ENCODE results near the gene PDE1A.

PDE1A gene

DNA sequence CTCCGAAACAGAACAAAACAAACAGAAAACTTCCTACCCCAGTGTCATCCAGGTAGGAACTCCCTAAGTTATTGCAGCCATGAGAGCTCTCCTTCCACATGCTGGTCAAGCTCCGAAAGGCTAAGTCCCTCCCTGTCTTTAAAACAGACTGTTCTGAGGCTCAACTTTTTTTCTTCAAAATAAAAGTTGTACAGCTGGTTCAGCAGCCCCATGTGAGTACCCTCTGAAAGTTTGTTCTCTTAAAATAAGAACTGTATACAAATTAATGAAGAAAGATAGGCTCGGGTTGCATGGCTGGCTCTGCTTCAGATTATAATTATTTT, at the start of gene PDE1A:
TSS of gene PDE1A (minus strand) at position 119 of the 323 bp plus-strand sequence.
- DNase-seq (ENCODE audit: low read depth): no peak

DNA sequence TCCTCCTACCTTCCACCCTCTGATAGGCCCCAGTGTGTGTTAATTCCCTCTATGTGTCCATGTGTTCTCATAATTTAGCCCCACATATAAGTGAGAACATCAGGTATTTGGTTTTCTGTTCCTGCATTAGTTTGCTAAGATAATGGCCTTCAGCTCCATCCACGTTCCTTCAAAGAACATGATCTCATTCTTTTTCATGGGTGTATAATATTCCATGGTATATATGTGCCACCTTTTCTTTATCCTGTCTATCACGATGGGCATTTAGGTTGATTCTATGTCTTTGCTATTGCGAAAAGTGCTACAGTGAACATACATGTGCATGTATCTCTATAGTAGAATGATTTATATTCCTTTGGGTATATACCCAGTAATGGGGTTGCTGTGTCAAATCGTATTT, 46.8 kb upstream of the PDE1A start:
- DNase-seq (ENCODE audit: low read depth): no peak

DNA sequence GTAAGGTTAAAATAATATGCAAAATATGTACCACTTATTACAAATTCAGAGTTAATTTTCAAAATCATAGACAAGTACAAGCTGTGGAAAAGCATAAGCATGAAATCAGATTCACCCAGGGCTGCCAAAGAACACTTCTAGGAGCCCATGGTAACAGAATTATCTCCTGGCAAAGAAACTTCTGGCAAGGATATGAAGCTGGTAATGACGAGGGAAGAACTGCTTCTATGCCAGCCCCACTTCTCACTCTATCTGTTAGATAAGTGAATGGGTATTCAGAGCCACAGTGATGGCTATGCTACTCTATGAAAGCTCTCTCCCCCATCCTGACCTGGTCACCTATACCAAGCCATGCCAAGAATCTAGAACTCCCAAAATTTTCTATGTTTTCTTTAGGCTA, 36.9 kb upstream of the PDE1A start:
- no peak for DNase-seq (ENCODE audit: low read depth)

DNA sequence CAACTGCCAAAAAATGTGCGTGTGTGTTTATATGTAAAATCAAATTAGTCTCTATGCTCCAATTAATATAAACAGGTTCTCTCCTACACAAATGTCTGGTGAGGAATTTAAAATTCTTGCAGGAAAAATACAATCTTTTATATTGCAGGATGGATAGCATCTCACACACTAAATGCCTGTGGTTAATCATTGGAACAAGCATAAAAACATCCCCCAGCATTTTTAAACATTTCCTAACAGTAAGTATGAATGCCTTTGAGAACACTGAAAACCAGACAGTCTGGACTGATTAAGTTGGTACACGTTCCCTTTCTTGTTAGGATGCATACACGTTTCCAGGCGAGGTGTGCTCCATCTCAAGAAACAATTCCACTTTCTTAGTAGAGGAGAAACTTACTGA, 29.9 kb upstream of the PDE1A start:
- DNase-seq (ENCODE audit: low read depth): no peak

DNA sequence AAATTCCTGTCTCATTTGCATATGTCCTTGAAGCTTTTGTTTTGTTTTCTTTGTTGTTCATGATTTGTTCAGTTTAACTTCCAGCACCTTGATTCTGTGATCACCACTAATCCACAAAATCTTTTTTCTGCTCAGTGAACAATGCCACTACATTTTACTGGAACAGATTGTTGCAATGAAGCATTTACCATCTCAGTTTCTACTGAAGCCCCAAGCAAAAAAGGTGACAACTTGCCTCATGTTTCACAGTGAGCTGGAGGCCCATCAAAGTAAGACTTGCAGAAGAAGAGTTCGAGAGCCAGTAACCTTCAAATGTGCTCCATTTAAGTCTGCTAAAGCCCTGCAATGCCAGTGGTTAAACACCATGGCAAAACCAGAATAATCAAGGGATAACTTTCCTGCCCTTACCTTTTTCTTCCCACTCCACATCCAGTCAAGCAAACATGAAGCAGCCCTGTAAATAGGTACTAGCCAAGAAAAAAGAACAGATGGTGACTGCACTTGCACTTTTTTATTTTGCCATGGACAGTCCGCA, 25.7 kb upstream of the PDE1A start:
- no peak for DNase-seq (ENCODE audit: low read depth)

DNA sequence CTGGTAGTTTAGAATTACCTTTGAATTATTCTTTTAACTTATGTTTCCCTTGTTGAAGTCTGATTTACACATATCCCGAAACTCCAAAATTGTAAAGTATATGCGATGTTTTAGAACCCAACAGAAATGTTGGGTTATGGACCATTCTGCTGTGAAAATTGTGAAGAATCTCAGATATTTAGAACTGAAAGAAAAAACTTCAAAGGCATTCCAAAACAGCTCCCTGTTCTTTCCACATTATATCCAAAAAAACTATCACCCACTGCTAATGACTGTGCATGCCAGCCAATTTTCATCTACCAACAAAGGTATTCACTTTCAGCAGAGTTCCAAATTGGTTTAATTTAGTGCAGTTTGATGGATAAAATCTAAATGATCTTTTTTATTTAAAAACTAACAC, 21.5 kb upstream of the PDE1A start:
- DNase-seq (ENCODE audit: low read depth): no peak

GRCh38 chr2:182447863-182448262, 21.0 kb upstream of the PDE1A start:
- DNase-seq (ENCODE audit: low read depth): no peak

- DNase-seq (ENCODE audit: low read depth): no peak
These were observed 20.3 kb upstream of the PDE1A start for GRCh38 chr2:182447163-182447562.

DNA sequence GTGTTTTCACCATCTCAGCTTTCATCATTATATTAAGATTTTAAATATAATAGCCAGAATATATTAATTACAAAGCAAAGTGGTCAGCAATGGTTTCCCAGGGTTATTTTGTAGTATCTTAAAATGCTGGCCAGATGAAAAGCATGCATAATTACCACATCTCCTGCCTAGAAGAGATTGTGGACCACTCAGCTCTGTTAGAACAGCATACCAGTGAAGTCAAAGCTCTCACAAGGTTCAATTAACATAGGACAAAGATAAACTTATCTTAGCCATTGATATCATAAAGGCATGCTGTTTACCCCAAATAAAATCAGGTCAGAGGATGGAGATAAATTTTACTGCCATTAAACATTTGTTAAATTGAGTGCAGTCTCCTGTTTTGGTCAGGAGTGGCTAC, 19.3 kb upstream of the PDE1A start:
- DNase-seq (ENCODE audit: low read depth): no peak

- DNase-seq (ENCODE audit: low read depth): no peak
These were observed 18.6 kb upstream of the PDE1A start for GRCh38 chr2:182445391-182445965.

- DNase-seq (ENCODE audit: low read depth): no peak
These were observed 18.0 kb upstream of the PDE1A start for GRCh38 chr2:182444806-182445205.

- DNase-seq (ENCODE audit: low read depth): no peak
These were observed 17.3 kb upstream of the PDE1A start for GRCh38 chr2:182444170-182444569.

DNA sequence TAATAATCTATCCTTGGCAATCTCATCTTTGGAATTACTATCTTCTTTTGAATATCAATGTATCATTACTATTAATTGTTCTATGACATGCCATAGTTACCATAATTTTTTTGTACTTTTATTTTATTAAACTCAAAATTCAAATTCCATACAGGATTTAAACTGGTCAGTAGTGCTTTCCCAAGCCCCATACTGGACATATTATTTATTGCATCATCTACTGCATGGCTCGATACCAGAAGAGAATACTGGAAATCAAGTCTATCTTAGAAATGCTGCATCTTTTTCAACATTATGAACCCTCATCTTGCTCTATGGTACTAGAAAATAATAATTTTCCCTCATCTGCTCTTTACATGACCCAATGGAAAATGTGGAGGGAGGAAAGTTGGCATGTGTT, 9.4 kb upstream of the PDE1A start:
- no peak for DNase-seq (ENCODE audit: low read depth)

DNA sequence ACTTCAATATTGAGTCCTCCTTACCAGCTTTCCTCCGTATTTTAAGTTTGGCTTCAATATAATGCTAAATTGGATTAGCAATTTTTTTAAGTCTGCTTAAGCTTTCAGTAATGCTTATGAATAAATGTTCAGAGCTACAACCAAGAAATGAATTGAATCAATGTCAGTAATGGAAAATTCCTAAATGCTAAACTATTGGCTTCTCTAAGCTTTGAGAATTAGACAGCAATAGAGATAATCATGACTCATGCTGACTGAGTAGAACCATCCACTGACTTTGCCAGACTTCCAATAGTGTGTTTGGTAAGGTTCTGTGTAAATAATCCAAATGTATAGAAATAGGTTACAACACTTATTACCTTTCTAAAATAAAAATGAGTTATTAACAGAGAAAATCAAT, 8.9 kb upstream of the PDE1A start:
- no peak for DNase-seq (ENCODE audit: low read depth)

DNA sequence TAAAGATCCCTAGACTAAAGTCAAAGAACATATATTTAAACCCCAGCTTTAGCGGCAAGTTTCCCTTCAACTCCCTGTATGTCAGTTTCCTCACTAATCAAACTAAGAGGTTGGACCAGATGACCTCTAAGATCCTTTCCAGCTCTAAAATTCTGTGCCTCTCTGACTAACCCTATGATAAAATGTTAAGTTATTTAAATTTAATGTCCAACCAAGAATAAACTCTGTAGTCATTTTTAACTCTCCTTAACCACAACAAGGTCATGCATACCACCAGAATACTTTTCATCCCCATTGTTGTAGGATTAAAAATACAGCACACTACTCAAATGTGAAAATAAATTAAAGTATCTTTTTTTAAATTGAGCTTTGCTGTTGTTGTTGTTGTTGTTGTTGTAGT, 5.2 kb upstream of the PDE1A start:
- no peak for DNase-seq (ENCODE audit: low read depth)

DNA sequence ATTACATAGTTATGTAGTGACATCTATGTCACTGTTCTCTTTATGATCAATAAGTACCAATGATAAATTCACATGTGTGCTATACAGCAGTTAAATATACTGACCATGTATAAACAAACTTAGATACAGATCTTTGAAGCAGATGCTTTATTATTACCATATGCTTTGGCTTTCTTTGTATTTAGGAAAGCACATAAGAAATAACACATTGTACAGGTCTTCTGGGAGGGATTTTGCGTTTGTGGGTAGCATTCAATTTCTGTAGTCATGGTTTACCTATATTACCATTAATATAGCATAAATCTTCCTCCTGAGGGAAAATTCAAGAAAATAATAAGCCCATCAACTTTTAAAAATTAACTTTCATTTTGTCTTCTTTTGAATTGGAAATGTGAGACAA, 1.6 kb upstream of the PDE1A start:
- DNase-seq (ENCODE audit: low read depth): no peak

DNA sequence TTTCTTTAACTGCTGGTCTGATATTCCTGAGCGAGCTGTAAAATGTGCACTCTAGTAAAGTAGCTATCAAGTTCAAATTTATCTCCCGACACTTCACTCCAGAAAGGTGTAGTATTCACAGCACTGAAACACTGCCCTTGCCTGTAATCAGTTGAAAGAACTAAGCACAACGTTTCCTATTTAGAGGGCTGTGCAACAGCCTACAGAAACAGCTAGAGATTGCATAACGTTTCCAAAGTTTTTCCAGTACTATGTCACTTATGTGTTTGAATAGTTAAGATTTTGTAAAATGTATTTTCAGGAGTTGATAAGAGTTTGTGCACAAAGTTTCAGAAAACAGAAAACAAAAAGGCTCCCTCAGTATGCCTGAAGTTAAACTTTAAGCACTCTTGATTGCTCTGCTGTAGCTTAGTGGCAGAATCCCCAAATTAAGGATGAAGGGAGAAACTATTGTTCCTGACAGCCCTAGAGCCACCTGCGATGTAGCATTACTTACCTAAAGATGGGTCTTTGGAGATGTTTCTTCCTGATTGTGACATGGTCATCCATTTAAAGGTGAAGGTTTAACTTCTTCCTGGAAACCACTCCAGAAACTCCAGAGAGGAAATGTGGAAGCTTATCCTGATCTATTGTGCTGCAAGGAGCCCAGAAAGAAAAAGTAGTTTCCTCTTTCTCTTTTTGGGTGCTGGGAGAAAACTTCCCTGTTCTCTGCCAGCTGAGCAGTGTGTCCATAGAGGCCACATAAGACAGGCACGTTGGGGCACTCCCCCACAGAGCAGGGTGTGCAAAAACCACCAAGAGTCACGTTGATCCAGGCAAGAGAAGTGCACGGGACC, 536 bp downstream of the PDE1A start:
- no peak for DNase-seq (ENCODE audit: low read depth)

- no peak for DNase-seq (ENCODE audit: low read depth)
These were observed 4.0 kb downstream of the PDE1A start for GRCh38 chr2:182422864-182423263.

GRCh38 chr2:182420669-182421068, 6.2 kb downstream of the PDE1A start:
- DNase-seq (ENCODE audit: low read depth): no peak

DNA sequence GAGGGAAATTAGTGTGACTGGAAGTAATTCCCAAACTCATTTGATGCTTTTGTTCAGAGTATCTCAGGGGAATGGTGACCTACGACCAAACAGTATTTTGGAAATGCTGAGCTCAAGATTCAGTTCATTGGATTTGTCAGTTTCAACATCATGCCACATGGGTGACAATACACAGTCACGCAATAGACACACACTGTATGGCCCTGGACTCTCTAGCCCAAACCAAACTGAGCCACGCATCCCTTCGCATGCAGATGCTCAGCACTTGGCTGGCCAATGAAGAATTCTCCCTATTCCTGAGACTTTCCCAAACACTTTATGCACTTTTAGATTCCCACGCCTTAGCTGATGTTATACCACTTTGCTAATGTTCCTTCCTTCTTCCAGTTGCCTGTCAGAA, 10.0 kb downstream of the PDE1A start:
- no peak for DNase-seq (ENCODE audit: low read depth)

DNA sequence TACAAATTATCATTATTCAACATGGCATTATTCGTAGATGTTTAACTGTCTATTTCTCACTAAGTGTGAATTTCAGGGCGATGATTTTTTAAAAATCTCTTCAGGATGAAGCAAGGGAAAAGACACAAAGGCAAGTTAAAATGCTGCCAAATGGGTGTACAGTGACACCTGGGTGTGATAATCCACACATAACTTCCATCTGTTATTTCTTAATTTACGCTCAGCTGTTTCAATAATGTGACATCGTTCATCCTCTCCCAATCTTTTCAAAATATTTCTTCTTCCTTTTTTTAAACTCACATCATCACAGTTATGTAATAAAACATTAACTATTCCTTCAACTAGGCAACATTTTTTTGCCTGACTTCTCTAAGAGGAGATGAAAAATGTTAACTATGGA, 10.6 kb downstream of the PDE1A start:
- no peak for DNase-seq (ENCODE audit: low read depth)

DNA sequence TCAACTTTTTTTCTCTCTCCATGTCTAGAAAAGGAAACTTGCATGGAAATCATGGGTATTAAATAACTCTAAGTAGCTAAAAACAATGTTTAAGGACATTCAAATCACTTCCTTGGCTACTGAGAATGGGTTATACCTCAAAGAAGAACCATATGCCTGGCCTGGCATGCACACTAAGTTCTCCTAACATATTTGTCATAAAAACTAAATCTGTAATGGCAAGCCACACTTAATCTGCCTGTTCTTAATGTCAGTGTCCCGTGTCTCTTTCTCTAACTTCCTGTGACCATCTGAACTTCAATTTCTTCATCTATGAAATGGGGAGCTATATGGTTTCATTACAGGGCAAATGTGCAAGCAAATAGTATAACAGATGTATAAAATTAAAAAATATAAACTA, 11.1 kb downstream of the PDE1A start:
- DNase-seq (ENCODE audit: low read depth): no peak

DNA sequence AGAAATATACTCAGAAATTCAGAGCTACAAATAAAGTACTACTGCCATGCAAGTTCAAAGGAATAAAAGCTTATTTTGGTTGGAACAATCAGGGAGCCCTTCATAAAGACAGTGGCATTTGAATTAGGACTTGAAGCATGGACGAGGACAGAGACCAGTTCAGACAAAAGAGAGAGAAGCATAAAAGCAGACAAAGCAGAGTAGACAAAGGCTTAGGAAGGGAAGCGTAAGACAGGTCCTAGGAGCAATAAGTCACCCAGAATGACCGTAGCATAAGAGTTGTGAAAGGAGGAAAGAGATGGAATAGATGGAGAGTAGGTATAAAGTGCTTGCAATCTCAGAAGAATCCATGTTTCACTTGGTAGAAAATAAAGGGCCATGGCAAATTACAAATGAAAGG, 14.0 kb downstream of the PDE1A start:
- no peak for DNase-seq (ENCODE audit: low read depth)

DNA sequence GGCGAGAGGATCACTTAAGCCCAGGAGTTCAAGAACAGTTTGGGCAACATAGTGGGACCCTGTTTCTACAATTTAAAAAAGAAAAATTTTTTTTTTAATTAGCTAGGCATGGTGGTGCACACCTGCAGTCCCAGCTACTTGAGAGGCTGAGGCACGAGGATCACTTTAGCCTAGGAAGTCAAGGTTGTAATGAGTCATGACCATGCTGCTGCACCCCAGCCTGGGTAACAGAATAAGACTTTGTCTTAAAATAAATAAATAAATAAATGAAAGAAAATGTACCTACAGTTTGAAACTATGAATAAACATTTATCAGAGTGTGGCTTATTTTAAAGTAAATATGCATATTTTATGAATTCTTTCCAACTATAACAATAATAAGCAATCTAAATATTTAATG, 16.7 kb downstream of the PDE1A start:
- DNase-seq (ENCODE audit: low read depth): no peak

Measured in stimulated activated CD8-positive, alpha-beta memory T cell treated with anti-CD3 and anti-CD28 coated beads, Interleukin-15, amount 100 ng/mL, for 1 hour (primary cell).